NCI-H526 (cell line): ENCODE data around the gene DHX8.

Experiments
- DNase-seq, 2 experiments: peaks; one replicate each; lab custom pipeline; 2025; lab: John Stamatoyannopoulos, UW

Gene DHX8

DNA sequence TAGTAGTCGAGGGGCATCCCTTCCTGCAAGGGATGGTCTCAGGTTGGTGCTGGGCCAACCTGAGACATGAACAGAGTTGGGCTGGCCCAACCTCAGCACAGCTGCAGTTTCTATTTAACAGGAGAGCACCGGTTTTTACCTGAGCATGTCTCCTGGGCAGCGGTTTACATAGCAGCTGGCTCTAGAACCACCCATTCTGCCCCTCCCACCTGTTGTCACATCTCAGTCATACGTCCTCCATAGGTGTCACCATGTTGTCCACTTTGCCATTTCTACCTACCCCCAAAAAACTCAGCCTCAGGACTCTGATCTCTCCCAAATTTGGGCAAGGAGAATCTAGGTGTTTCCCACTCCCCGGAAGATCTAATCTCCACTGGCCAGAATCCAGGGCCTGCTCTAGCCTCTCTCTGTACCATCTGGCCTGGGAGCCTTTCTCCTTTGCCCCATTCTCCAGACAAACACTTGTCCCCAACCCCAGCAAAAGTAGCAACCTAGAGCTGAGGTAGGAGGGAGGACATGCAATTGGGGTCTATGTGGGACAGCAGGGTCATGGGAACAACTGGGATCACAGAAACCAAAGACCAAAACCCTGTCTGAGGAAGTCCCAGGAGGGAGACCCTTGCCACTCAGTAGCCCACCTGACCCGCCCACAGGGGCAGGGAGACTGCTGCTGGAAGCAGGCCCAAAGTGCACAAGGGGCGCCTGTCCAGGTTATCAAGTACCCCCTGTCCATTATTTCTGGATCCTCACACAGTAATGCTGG, 43.3 kb downstream of the DHX8 start:
- no peak for DNase-seq

DNA sequence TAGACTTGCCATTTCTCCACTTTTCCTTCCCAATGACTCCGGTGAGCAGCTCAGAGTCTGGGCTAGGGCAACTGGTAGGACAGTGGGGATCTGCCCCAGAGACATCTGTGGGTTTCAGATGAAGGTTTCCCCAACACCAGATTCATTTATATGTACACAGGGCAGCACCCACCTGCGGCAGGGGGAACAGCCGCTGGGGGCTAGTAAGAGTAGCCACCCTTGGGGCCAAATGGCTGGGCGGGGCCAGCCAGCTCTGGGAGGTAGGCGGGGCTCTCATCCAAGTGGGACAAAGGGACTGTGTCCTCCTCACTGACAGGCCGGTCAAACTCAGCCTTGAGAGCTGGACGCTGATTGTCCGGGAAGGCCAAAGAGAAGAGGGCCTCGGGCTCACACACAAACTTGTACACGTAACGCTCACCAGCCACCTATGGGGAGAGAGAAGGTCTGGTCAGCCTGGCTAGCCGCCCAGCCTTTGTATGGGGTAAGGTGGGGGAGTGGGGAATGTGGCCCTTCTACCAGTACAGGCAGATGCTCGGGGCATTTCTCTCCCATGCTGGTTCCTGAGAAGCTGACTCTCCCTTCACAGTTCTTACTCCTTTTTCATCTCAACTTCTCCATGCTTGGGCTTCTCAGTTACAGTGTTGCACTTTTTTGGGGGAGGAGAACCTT, 44.7 kb downstream of the DHX8 start:
- no peak for DNase-seq

GRCh38 chr17:43528988-43529814, 45.4 kb downstream of the DHX8 start:
- no peak for DNase-seq

- DNase-seq: no peak
Measured at GRCh38 chr17:43529947-43530287, 46.1 kb downstream of the DHX8 start.

DNA sequence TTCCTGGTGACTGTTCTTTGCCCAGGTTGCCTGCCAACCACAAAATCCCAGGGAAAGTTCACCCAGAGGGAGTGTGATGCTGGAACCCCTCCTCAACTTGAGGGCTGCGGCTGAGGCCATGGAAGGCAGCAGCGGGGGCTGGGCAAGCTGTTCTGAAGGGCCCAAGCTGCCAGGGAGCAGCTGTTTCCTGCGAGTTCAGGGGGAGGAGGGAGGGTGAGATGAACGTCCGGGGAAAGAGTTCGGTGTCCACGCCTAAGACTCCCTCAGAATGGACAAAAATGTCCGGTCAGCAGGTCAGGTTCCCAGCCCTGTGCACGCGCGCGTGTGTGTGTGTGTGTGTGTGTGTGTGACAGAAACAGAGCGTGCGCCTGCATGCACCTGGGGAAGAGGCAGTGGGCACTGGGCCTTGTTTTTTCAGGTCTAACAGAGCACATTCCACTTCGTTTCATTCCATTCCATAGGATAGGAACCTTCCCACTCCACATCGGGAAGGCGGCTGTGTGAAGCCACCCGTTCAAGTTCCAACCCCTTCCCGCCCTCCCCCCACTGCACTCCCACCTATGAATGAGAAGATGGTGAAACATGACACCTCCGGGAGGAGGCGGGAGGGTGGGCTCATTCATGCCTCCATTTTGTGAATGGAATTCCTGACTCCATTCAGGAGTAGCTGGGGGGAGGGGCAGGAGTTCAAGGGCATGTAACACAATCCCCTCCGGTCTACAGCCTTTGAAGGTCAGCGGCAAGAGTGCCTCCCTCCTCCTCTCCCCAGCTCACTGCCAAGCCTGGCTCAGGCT, 46.7 kb downstream of the DHX8 start:
- peak; percentile 93 to 96 for DNase-seq

- no peak for DNase-seq
Measured at GRCh38 chr17:43531082-43531378, 47.3 kb downstream of the DHX8 start.

GRCh38 chr17:43531955-43532354, 48.2 kb downstream of the DHX8 start:
- no peak for DNase-seq

DNA sequence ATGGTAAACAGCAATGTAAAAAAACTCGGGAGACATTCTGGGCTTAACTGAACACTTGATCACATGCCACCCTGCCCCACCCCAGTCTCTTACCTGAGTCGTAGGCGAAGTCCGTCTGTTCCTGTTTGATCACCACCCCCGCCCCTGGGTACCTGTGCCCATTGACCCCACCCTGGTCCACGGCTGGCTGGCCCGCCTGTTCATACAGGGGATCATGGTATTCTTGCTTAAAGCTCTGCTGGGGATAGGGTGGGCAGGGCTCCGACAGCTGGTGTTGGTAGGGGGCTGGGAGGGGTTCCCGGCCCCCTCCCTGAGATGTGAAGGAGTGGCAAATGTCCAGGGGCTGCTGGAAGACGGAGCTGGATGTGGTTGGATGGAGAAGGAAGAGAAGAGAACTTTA, 48.8 kb downstream of the DHX8 start:
- DNase-seq: no peak

GRCh38 chr17:43533699-43534098, 49.9 kb downstream of the DHX8 start:
- DNase-seq: no peak

- DNase-seq: no peak
Measured at GRCh38 chr17:43534909-43535308, 51.1 kb downstream of the DHX8 start.

DNA sequence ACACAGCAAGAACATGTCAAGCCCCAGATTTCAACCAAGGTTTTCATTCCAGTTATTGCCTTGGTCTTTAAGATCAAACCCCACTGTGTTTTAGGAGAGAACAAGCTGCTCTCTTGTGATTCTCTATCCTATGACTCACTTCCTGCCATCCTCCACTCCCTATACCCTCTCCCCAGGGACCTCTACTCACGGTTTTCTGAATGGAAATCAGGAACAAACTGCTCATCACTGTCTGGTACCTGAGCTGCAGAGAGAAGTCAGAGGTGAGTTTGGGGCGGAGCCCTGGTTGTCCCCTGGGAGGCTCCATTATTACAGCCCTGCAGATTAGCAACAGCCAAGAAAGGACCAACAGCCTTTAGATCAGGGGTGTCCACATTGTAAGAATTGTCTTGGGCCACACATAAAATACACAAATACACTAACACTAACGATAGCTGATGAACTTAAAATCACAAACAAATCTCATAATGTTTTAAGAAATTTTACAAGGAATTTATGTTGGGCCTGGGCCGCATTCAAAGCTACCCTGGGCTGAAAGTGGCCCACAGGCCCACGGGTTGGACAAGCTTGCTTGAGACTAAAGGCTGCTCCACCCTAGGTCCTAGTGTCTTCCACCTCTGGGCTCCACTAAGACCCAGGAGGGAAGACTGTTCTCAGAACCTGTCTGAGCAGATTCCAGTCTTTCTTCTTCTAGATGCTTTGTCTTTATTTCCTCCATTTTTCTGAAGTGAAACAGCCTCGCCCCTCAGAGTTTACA, 52.6 kb downstream of the DHX8 start:
- peak; percentile 74 to 91 for DNase-seq

DNA sequence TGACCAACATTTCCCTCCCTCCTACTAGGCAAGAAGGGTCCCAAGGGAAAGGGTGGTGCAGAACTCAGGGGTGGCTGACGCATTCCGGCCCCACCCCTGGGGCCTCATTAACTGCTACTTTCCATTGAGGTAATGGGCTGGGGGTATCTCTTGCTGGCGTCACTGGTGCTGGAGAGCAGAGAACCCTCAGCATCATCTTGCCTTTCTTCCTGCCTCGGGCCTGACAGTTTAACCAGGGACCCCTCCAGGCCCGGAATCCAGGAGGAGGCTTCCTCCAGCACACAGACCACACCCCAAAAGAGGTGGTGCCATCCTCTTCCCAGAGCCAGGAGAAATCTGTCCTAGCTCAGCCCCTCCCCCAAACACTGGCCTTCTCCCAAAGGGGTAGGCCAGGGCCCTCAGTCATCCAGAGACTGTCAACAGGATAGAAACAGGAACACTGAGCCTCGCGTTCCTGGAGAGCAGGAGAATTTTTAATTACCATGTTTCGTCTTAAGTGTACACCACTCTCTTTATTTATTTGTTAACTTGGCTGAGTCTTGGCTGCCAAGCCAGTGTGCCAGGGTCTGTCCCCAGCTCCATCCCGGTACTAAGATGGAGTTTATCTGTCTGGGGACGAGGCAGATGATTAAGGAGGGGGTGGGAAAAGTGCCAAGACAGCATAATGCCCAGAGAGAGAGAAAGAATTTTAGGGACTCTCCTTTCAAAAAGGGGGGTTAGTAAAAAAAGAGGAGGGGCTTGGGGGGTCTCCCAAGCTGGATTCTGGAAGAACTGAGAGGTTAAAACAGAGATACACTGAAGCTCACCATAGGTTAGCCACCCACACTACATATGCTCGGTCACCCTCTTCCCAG, 57.3 kb downstream of the DHX8 start:
- peak in 1 of 2 experiments; percentile 51 for DNase-seq

- no peak for DNase-seq
Measured at GRCh38 chr17:43542859-43543258, 59.1 kb downstream of the DHX8 start.

- no peak for DNase-seq
Measured at GRCh38 chr17:43543300-43543699, 59.5 kb downstream of the DHX8 start.

- DNase-seq: peak; percentile 74 to 78
Measured at GRCh38 chr17:43543771-43544575, 60.2 kb downstream of the DHX8 start.

GRCh38 chr17:43545383-43545632, 61.5 kb downstream of the DHX8 start:
- peak in 1 of 2 experiments; percentile 66 for DNase-seq

GRCh38 chr17:43546319-43547188, 62.8 kb downstream of the DHX8 start, which contains the start of gene ETV4:
Gene ETV4 (minus strand): TSS chr17:43546340. CDS start chr17:43545617, 723 bp downstream.
- DNase-seq: peak; percentile 74 to 93

DNA sequence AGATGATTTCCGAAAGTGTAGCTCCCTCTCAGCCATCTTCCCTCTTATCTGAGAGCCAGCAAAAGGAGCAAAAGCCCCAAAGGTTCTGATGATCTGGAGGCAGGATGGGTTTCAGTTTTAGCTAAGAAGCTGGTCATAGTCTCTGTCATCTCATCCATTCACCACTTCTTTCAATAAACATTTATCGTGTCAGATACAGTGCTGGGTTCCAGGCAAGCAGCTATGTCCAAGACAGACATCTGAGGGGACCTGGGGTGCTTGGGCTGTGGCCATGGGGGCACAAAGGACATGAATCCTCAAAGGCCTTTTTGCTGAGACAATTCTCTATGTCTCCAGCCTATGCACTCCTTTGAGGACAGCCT, 63.4 kb downstream of the DHX8 start:
- DNase-seq: no peak
